CD14-positive monocyte (primary cell): ENCODE results near the gene SLCO3A1. TPM values are rescaled to one million over a fixed set of nuclear protein-coding genes. Genes with fewer than 3 reads are reported as not detected.

Experiments
- DNase-seq, 3 donors: peaks; one replicate each; pipeline ENCODE4 v3.0.0-alpha.2; 2011 to 2022
- H2AFZ ChIP-seq: 2 replicates; pipeline ENCODE4 v1.6.0; 2012; ENCODE audit warnings: mild to moderate bottlenecking, low read depth, low read length, inconsistent platforms; ENCODE audit not compliant: insufficient read depth, poor library complexity, severe bottlenecking
- H3K27ac ChIP-seq, 2 donors: 1 replicate in 1 of 2; 2 replicates in 1 of 2; pipeline ENCODE4 v1.5.1; 2012 to 2013; ENCODE audit warnings: low read length in 2 of 2, control low read depth in 1 of 2, inconsistent platforms in 1 of 2, low read depth in 1 of 2, mild to moderate bottlenecking in 1 of 2
- H3K27me3 ChIP-seq, 2 donors: one replicate each; pipeline versions ENCODE4 v1.6.0 to v1.6.1; 2011 to 2013; ENCODE audit warnings: low read length in 2 of 2; ENCODE audit not compliant: control insufficient read depth in 2 of 2, insufficient read depth in 2 of 2
- H3K36me3 ChIP-seq, 2 donors: replicated peaks in 1 of 2; 1 replicate in 1 of 2; 2 replicates in 1 of 2; pipeline versions ENCODE4 v1.5.1 to v1.6.1; 2012 to 2013; ENCODE audit warnings: low read length in 2 of 2, control low read depth in 1 of 2, inconsistent platforms in 1 of 2, mild to moderate bottlenecking in 1 of 2; ENCODE audit not compliant: insufficient read depth in 2 of 2, control insufficient read depth in 1 of 2
- H3K4me1 ChIP-seq, 2 donors: 1 replicate in 1 of 2; 2 replicates in 1 of 2; pipeline versions ENCODE4 v1.5.1 to v1.6.1; 2012 to 2013; ENCODE audit warnings: low read length in 2 of 2, control low read depth in 1 of 2, inconsistent platforms in 1 of 2, mild to moderate bottlenecking in 1 of 2, moderate library complexity in 1 of 2; ENCODE audit not compliant: insufficient read depth in 2 of 2, control insufficient read depth in 1 of 2
- H3K4me2 ChIP-seq: replicated peaks from 2 replicates; pipeline ENCODE3; 2012; ENCODE audit warnings: low read length, moderate library complexity, mild to moderate bottlenecking; ENCODE audit not compliant: poor library complexity, severe bottlenecking; ENCODE audit errors: extremely low read depth
- H3K4me3 ChIP-seq, 3 experiments: fragments of 200-600 bp in 1 of 3; sonication (generic) in 1 of 3; replicated peaks in 1 of 3; 1 replicate in 2 of 3; 2 replicates in 1 of 3; pipeline ENCODE4 v1.5.1; 2011 to 2013; ENCODE audit warnings: low read length in 3 of 3, mild to moderate bottlenecking in 3 of 3, control low read depth in 2 of 3, low read depth in 2 of 3, inconsistent platforms in 1 of 3, moderate library complexity in 1 of 3
- H3K79me2 ChIP-seq: 2 replicates; pipeline ENCODE4 v1.6.0; 2012; ENCODE audit warnings: mild to moderate bottlenecking, control low read depth, inconsistent platforms, low read length, moderate library complexity; ENCODE audit not compliant: insufficient read depth
- H3K9ac ChIP-seq: 2 replicates; pipeline ENCODE4 v1.6.0; 2017; ENCODE audit warnings: low read length, mild to moderate bottlenecking; ENCODE audit not compliant: insufficient read depth, poor library complexity, severe bottlenecking
- H3K9me3 ChIP-seq, 2 donors: replicated peaks in 1 of 2; 1 replicate in 1 of 2; 2 replicates in 1 of 2; pipeline versions ENCODE4 v1.5.1 to v1.6.1; 2012 to 2013; ENCODE audit warnings: low read length in 2 of 2, control low read depth in 1 of 2; ENCODE audit not compliant: control insufficient read depth in 1 of 2, insufficient read depth in 1 of 2
- H4K20me1 ChIP-seq: 2 replicates; pipeline ENCODE4 v1.6.0; 2012; ENCODE audit warnings: mild to moderate bottlenecking, low read length, control low read depth, moderate library complexity; ENCODE audit not compliant: insufficient read depth
- H3K27ac Mint-ChIP-seq, 7 donors: one replicate each; pipeline ENCODE4 v1.8.0; 2020; ENCODE audit warnings: mild to moderate bottlenecking in 7 of 7, mixed read lengths in 7 of 7, moderate library complexity in 6 of 7, inconsistent platforms in 2 of 7
- H3K27me3 Mint-ChIP-seq, 3 donors: one replicate each; pipeline ENCODE4 v1.8.0; 2021 to 2022; ENCODE audit warnings: low read depth in 3 of 3, mild to moderate bottlenecking in 3 of 3, mixed read lengths in 3 of 3, moderate library complexity in 3 of 3, inconsistent platforms in 1 of 3
- H3K36me3 Mint-ChIP-seq, 2 donors: one replicate each; pipeline ENCODE4 v1.8.0; 2020; ENCODE audit warnings: mixed read lengths in 2 of 2, inconsistent platforms in 1 of 2, mild to moderate bottlenecking in 1 of 2
- H3K4me1 Mint-ChIP-seq: one replicate; pipeline ENCODE4 v1.8.0; 2020; ENCODE audit warnings: mild to moderate bottlenecking, mixed read lengths
- H3K4me3 Mint-ChIP-seq, 2 donors: one replicate each; pipeline ENCODE4 v1.8.0; 2020; ENCODE audit warnings: mild to moderate bottlenecking in 2 of 2, mixed read lengths in 2 of 2, moderate library complexity in 1 of 2
- H3K9me3 Mint-ChIP-seq, 7 donors: one replicate each; pipeline ENCODE4 v1.8.0; 2020 to 2022; ENCODE audit warnings: mixed read lengths in 7 of 7, mild to moderate bottlenecking in 6 of 7, moderate library complexity in 6 of 7, inconsistent platforms in 2 of 7
- WGBS: methylation state at CpG from one replicate; pipeline ENCODE4 v1.1.5; 2013; ENCODE audit warnings: missing lambda C conversion rate; ENCODE audit not compliant: insufficient coverage; 5-methylcytosine and 5-hydroxymethylcytosine counted together
- intact Hi-C, 2 donors: fragments of 100-400 bp; cut with micrococcal nuclease; formaldehyde crosslinking; loops; one replicate each; pipeline versions ENCODE4 v1.15.0 to v1.15.1; 2023
- polyA plus RNA-seq, 3 donors: library from polyadenylated mRNA; depleted of rRNA in 1 of 3; unstranded in 2 of 3; stranded (reverse) in 1 of 3; fragments of 300-500 nt in 2 of 3; fragments of >200 nt in 1 of 3; fragmentation: Illumina TruSeq in 2 of 3; gene quantifications; 1 replicate in 2 of 3; 2 replicates in 1 of 3; pipeline ENCODE4 v1.2.3, GENCODE V29; 2012 to 2021
- TF ChIP-seq, protein P1 (sequence below): fragments of 200-600 bp; IDR thresholded peaks from one replicate; pipeline ENCODE4 v1.8.0; 2022; ENCODE audit warnings: antibody characterized with exemption, mild to moderate bottlenecking

SLCO3A1 gene
- polyA plus RNA-seq, 3 donors = 53.7 to 76.2 (median 62.8) TPM

DNA sequence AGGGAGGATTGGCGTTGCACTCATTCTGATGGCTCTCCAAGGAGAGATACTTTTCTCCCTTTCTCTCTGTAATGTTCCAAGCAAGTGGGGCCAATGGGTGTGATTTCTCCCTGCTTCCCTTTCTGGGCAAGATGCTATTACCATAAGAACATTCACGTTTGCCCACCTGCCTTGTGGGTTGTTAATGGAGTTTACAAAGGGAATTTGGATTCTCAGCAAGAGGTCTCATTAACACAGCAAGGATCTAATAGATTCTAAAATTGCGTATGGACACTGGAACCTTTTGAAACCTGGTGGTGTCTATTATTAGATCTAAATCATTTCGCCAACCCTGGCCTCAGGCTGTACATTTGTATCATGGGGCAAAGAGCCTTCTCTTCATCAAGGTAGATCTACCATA, 74.1 kb downstream of the SLCO3A1 start:
- peaks cover 0 to 6% of the 10 kb centered on the region in 2 donors for H3K36me3 ChIP-seq
- Mint-ChIP-seq H3K27me3 (no peaks in the 10 kb centered on the region), H3K4me3 (no peak overlapping the region), H3K36me3 (peaks cover 10 to 31% of the 10 kb centered on the region in 2 donors), H3K9me3 (peaks cover 0 to 3% (median 0%) of the 10 kb centered on the region in 7 donors), H3K4me1 (peaks cover 34% of the 10 kb centered on the region), H3K27ac (peak overlapping the region in 4 of 7 donors; percentile 22 to 66 (median 34))
- H3K4me2 ChIP-seq = no peak overlapping the region
- H3K4me1 ChIP-seq = peaks cover 13 to 16% of the 10 kb centered on the region in 2 donors
- no peak overlapping the region for H3K9ac ChIP-seq
- H3K79me2 ChIP-seq = peaks cover 100% of the 10 kb centered on the region
- WGBS = no CpG with 5 or more reads among the region's 4 CpGs
- H3K9me3 ChIP-seq = no peaks in the 10 kb centered on the region
- no peak overlapping the region for H3K4me3 ChIP-seq
- no peak overlapping the region for H3K27ac ChIP-seq
- no peaks in the 10 kb centered on the region for H3K27me3 ChIP-seq
- no peak overlapping the region for H2AFZ ChIP-seq
- intact Hi-C loops = no loop called here
- no peak for DNase-seq
- TF ChIP-seq, protein P1, sequence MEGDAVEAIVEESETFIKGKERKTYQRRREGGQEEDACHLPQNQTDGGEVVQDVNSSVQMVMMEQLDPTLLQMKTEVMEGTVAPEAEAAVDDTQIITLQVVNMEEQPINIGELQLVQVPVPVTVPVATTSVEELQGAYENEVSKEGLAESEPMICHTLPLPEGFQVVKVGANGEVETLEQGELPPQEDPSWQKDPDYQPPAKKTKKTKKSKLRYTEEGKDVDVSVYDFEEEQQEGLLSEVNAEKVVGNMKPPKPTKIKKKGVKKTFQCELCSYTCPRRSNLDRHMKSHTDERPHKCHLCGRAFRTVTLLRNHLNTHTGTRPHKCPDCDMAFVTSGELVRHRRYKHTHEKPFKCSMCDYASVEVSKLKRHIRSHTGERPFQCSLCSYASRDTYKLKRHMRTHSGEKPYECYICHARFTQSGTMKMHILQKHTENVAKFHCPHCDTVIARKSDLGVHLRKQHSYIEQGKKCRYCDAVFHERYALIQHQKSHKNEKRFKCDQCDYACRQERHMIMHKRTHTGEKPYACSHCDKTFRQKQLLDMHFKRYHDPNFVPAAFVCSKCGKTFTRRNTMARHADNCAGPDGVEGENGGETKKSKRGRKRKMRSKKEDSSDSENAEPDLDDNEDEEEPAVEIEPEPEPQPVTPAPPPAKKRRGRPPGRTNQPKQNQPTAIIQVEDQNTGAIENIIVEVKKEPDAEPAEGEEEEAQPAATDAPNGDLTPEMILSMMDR = no peak
- peaks cover 70% of the 10 kb centered on the region for H4K20me1 ChIP-seq

DNA sequence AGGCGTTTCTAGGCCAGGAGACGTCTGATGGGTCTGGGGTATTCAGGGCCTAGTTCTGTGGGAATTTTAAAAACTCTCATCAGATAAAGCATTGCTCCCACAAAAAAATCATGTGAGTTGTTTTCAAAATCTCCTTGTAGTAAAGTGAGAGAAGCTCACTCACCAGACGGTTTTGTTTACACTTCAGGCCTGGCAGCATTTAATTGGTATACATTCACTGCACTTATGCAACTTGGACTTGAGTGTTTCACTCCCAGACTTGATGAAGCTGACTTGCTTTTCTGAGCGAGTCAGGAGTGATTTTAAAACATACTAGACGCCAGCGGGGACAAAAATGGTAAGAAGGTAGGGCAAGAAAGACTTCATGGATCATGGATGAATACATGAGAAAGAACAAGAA, 75.2 kb downstream of the SLCO3A1 start:
- Mint-ChIP-seq H3K27me3 (no peaks in the 10 kb centered on the region), H3K4me1 (peaks cover 32% of the 10 kb centered on the region), H3K9me3 (peaks cover 0 to 3% (median 0%) of the 10 kb centered on the region in 7 donors), H3K27ac (peak overlapping the region in 3 of 7 donors; percentile 3 to 73 (median 71)), H3K4me3 (no peak overlapping the region), H3K36me3 (peaks cover 4 to 28% of the 10 kb centered on the region in 2 donors)
- TF ChIP-seq, protein P1 = no peak
- peaks cover 13 to 16% of the 10 kb centered on the region in 2 donors for H3K4me1 ChIP-seq
- WGBS = 100% methylated on average over 2 of the region's 6 CpGs
- peaks cover 100% of the 10 kb centered on the region for H3K79me2 ChIP-seq
- H4K20me1 ChIP-seq = peaks cover 77% of the 10 kb centered on the region
- H3K9ac ChIP-seq = no peak overlapping the region
- H2AFZ ChIP-seq = no peak overlapping the region
- H3K9me3 ChIP-seq = no peaks in the 10 kb centered on the region
- no peak overlapping the region for H3K4me2 ChIP-seq
- no peak overlapping the region for H3K4me3 ChIP-seq
- peak overlapping the region in 1 of 2 donors; percentile 12 for H3K27ac ChIP-seq
- no peak for DNase-seq
- peaks cover 0 to 6% of the 10 kb centered on the region in 2 donors for H3K36me3 ChIP-seq
- intact Hi-C loops = no loop called here
- H3K27me3 ChIP-seq = no peaks in the 10 kb centered on the region
